HuH-7 (cell line): ENCODE measurements around the gene SLC26A4.

Experiments
- DNase-seq: peaks from one replicate; pipeline ENCODE4 v3.0.0; 2011; ENCODE audit warnings: low spot score

SLC26A4 gene

GRCh38 chr7:107751113-107751512, 90.5 kb downstream of the SLC26A4 start:
- DNase-seq, result no peak

GRCh38 chr7:107754642-107755041, 94.0 kb downstream of the SLC26A4 start:
- DNase-seq, result no peak

GRCh38 chr7:107758667-107759066, 98.0 kb downstream of the SLC26A4 start:
- DNase-seq, result no peak

- no peak for DNase-seq
These were observed 106.8 kb downstream of the SLC26A4 start for GRCh38 chr7:107767391-107767790.
